PC-3 (cell line): ENCODE data around the gene NAALADL1.

Experiments
- CTCF ChIP-seq: fragments of 300-600 bp; sonication (generic); conservative IDR thresholded peaks from 2 replicates; pipeline ENCODE4 v1.5.1; 2017; ENCODE audit warnings: antibody characterized with exemption, low read depth, mild to moderate bottlenecking, low read length
- EZH2 ChIP-seq: fragments of 300-600 bp; sonication (generic); IDR thresholded peaks from one replicate; pipeline ENCODE4 v1.6.1; 2017; ENCODE audit warnings: antibody characterized with exemption, mild to moderate bottlenecking, low read length; ENCODE audit not compliant: unreplicated experiment

DNA sequence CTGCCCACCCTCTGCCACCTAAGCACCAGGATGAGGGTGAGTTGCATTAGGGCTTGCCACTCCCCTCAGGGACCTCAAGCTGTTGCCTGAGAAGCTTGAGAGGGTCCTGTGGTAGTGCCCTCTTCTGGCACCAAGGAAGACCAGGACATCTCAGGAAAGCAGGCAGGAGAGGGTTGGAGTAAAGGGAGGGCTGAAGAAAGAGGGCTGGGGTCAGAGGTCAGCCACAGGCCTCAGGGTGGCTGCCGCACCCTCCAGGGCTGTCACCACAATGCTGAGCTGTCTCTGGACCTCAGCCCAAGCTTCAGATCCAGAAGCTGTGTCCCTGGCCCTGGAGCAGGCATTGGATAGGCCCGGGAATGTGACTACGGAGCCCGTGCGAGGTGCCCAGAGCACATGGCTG lies 13.3 kb downstream of the NAALADL1 start:
- TF ChIP-seq CTCF: no peak
- no peak for TF ChIP-seq EZH2
